Right atrium auricular region (tissue), 2 donors: ENCODE data around the gene PUM2. TPM values are rescaled to one million over a fixed set of nuclear protein-coding genes. Genes with fewer than 3 reads are reported as not detected.

ENCODE experiments used
- DNase-seq: peaks from one replicate; pipeline ENCODE4 v3.0.0-alpha.2; 2019; ENCODE audit warnings: low spot score
- H3K27ac ChIP-seq, 2 donors: fragments of 200-600 bp; sonication (generic); 1 replicate in 1 of 2; 2 replicates in 1 of 2; pipeline ENCODE4 v1.5.1; 2016 to 2019
- H3K27me3 ChIP-seq, 2 donors: fragments of 200-600 bp; sonication (generic); one replicate each; pipeline versions ENCODE4 v1.5.1 to v1.6.0; 2017 to 2019
- H3K36me3 ChIP-seq: fragments of 200-600 bp; sonication (generic); one replicate; pipeline ENCODE4 v1.5.1; 2016
- H3K4me1 ChIP-seq, 2 donors: fragments of 200-600 bp; sonication (generic); one replicate each; pipeline versions ENCODE4 v1.5.1 to v1.6.0; 2017 to 2019
- H3K4me3 ChIP-seq, 2 donors: fragments of 200-600 bp; sonication (generic); 1 replicate in 1 of 2; 2 replicates in 1 of 2; pipeline ENCODE4 v1.5.1; 2017 to 2019; ENCODE audit warnings: mild to moderate bottlenecking in 1 of 2, moderate library complexity in 1 of 2
- H3K9me3 ChIP-seq, 2 donors: fragments of 200-600 bp; sonication (generic); one replicate each; pipeline ENCODE4 v1.5.1; 2019
- total RNA-seq, 2 donors: library from RNA; depleted of rRNA; stranded (reverse); fragments of >200 nt; gene quantifications; one replicate each; pipeline ENCODE4 v1.1.0, GENCODE V29; 2016
- TF ChIP-seq, protein P1 (sequence below), 2 donors: fragments of 200-600 bp; sonication (generic); IDR thresholded peaks; one replicate each; pipeline ENCODE4 v1.5.1; 2019; ENCODE audit warnings: antibody characterized with exemption in 2 of 2

Gene PUM2, protein sequence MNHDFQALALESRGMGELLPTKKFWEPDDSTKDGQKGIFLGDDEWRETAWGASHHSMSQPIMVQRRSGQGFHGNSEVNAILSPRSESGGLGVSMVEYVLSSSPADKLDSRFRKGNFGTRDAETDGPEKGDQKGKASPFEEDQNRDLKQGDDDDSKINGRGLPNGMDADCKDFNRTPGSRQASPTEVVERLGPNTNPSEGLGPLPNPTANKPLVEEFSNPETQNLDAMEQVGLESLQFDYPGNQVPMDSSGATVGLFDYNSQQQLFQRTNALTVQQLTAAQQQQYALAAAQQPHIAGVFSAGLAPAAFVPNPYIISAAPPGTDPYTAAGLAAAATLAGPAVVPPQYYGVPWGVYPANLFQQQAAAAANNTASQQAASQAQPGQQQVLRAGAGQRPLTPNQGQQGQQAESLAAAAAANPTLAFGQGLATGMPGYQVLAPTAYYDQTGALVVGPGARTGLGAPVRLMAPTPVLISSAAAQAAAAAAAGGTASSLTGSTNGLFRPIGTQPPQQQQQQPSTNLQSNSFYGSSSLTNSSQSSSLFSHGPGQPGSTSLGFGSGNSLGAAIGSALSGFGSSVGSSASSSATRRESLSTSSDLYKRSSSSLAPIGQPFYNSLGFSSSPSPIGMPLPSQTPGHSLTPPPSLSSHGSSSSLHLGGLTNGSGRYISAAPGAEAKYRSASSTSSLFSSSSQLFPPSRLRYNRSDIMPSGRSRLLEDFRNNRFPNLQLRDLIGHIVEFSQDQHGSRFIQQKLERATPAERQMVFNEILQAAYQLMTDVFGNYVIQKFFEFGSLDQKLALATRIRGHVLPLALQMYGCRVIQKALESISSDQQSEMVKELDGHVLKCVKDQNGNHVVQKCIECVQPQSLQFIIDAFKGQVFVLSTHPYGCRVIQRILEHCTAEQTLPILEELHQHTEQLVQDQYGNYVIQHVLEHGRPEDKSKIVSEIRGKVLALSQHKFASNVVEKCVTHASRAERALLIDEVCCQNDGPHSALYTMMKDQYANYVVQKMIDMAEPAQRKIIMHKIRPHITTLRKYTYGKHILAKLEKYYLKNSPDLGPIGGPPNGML
- 10 to 100 TPM; 35.0 to 44.8 TPM for total RNA-seq

DNA sequence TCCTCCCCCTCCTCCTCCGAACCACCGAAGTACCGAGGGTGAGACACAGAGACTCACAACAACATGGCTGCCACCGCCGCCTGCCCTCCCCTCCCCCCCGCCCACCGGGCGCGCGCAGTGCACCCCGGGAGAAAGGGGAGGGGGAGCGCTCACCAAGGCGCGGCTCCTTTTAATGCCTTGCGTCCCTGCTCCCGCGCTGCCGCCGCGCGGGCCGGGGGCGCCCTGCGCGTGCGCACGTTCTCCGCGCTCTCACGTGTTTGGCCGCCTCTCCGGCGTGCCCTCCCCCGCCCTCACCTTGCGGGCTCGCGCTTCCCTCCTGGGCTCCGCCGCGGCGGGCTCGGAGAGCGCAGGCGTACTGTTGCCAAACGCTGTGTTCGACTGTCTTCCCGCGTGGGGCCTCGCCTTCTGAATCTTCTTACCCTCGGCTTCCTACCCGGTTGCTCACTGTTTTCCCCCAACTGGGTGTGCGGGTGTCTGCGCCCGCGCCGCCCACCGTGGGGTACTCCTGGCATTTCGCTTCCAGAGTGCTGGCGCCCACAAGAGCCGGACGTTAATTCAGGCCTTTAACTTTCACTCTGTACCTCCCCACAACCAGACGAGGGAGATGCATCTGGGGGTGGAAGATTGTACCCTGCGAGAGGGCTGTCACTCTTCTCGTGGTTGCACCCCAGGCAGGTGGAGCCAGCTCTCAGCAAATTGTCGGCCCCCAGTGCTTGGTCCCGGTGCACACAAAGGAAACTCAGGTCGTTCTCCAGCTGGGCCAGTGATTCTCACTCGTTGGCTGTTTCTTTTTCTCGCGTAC lies at the start of gene PUM2:
Gene PUM2 (minus strand): TSS at position 92 of the 802 bp plus-strand sequence. CDS start 23,484 bp downstream, outside the sequence.
- Histone ChIP-seq H3K27me3 (no peaks in the 10 kb centered on the region), H3K9me3 (no peaks in the 10 kb centered on the region), H3K36me3 (no peaks in the 10 kb centered on the region), H3K4me1 (peaks cover 0 to 45% of the 10 kb centered on the region in 2 donors), H3K27ac (peak within 1 kb of the TSS; percentile 95 to 98), H3K4me3 (peak within 1 kb of the TSS; percentile 73 to 96)
- peak; percentile 92 for DNase-seq
- TF ChIP-seq, protein P1, sequence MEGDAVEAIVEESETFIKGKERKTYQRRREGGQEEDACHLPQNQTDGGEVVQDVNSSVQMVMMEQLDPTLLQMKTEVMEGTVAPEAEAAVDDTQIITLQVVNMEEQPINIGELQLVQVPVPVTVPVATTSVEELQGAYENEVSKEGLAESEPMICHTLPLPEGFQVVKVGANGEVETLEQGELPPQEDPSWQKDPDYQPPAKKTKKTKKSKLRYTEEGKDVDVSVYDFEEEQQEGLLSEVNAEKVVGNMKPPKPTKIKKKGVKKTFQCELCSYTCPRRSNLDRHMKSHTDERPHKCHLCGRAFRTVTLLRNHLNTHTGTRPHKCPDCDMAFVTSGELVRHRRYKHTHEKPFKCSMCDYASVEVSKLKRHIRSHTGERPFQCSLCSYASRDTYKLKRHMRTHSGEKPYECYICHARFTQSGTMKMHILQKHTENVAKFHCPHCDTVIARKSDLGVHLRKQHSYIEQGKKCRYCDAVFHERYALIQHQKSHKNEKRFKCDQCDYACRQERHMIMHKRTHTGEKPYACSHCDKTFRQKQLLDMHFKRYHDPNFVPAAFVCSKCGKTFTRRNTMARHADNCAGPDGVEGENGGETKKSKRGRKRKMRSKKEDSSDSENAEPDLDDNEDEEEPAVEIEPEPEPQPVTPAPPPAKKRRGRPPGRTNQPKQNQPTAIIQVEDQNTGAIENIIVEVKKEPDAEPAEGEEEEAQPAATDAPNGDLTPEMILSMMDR (IDR thresholded peaks at IDR 0.05) = no peak

DNA sequence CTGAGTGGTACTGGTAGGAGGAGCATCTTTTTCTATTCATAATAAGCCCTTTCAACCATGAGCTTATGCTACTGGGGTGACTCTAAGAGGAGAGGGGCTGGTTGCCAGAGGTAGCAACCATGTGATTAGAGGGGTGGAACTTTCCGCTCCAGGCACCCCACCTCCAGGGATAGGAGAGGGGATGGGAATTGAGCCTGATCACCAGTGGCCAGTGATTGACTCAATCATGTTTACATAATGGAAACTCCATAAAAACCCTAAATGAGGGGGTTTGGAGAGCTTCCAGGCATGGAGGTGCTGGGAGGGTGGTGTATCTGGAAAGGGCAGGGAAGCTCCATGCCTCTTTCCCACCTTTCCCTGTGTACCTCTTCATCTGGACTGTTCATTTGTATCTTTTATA lies 49.7 kb upstream of the PUM2 start:
- Histone ChIP-seq H3K27ac (no peak overlapping the region), H3K9me3 (no peaks in the 10 kb centered on the region), H3K4me1 (no peaks in the 10 kb centered on the region), H3K36me3 (no peaks in the 10 kb centered on the region), H3K27me3 (no peaks in the 10 kb centered on the region), H3K4me3 (no peak overlapping the region)
- TF ChIP-seq, protein P1 (IDR thresholded peaks at IDR 0.05) = no peak
- peak; percentile 7 for DNase-seq

DNA sequence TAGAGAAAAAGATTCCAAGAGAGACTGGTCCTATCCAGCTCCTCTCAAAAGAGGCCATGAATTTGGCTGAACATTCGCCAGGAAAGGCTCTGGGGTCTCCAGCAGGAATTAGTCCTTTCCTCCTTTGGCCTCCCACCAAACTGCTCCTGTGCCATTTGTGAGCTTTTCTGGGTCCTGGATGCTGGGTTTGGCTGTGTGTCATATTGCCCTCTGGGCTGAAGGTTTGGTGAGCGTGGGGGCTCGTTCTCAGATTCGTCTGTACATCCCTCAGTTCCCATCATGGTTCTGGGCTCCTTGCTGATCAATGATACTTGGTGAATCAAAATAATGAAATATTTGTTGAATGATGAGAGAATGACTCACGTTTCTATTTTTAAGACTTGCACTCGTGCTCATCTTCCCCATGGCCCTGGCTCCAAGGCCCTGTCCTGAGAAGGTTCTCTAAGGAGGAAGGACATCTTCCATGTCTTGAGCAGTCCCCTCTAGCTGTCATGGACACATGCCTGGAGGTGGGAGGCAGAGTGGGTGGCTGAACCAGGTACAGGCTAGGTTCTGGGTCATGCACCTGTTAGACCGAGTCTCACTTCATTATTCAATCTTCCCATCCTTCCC lies 48.4 kb upstream of the PUM2 start:
- H3K36me3 ChIP-seq = no peaks in the 10 kb centered on the region
- no peak overlapping the region for H3K27ac ChIP-seq
- no peaks in the 10 kb centered on the region for H3K27me3 ChIP-seq
- TF ChIP-seq, protein P1 (IDR thresholded peaks at IDR 0.05) = no peak
- no peaks in the 10 kb centered on the region for H3K9me3 ChIP-seq
- H3K4me1 ChIP-seq = no peaks in the 10 kb centered on the region
- H3K4me3 ChIP-seq = no peak overlapping the region
- DNase-seq = peak; percentile 43

DNA sequence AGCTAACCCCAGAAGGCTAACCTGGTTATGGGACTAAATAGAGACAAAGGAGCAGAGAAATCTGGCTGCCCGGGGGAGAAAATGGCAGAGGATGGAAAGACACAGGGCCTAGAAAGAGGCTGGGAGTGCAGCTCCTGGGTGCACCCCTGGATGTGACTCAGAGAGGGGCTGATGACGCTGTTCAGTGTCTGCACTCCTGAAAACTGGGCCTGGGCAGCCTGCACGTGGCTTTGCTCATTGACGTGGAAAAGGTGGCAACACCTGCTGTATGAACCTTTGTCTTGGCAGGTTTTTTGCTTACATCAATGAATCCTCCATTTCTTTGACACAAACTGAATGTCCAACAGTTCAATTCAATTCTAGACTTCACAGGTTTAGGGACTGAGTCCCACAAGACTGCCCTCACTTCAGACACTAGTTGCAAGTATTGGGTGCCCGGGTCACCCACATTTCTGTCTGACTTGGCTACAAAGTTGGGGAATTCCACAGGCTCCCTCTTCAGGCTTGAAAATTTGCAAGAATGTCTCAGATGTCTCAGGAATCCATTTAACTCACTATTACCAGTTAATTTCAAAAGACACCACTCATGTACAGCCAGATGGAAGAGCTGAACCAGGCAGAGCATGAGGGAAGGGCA lies 47.3 kb upstream of the PUM2 start:
- TF ChIP-seq, protein P1 (IDR thresholded peaks at IDR 0.05) = no peak
- no peaks in the 10 kb centered on the region for H3K36me3 ChIP-seq
- H3K27me3 ChIP-seq = no peaks in the 10 kb centered on the region
- H3K4me3 ChIP-seq = no peak overlapping the region
- H3K27ac ChIP-seq = no peak overlapping the region
- no peaks in the 10 kb centered on the region for H3K4me1 ChIP-seq
- DNase-seq = peak; percentile 55
- no peaks in the 10 kb centered on the region for H3K9me3 ChIP-seq
